AG08396 (cell line): ENCODE results near the gene OOSP4A.
"Not testable (repeated sequence)": the region's sequence is repeated elsewhere in the genome, so short reads cannot be mapped to it uniquely, and the experiment has no call there.

ENCODE experiments used
- DNase-seq: peaks from one replicate; pipeline ENCODE4 v3.0.0; 2012; ENCODE audit warnings: low spot score, mixed read lengths

Gene OOSP4A

DNA sequence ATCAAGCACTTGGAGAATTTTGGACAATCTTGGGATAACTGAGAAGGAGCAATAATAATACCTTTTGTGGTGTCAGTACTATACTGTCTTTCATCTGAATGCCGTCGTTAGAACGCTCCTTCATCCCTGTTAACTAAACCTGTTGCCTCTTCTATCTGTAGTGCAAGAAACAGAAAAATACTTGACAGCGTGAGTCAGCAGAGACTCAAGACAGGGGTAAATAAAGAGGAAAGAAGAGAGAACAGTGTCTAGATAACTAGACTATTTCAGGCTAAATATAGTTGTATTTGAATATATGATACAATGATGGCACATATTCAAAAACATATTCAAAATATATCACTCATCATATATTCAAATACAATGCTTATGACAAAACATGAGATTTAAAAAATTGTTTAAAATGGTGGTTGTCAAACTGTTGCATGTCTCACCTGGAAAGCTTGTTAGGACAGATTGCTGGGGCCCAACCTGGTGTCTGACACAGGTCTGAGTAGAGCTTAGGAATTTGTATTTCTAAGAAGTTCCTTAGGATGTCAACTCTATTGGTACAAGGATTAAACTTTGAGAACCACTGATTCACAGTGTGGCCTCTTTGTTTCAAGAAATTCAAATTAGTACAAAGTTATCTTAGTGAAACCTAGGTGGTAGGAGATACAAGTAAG is 17.4 kb downstream of the OOSP4A start:
- no peak for DNase-seq

DNA sequence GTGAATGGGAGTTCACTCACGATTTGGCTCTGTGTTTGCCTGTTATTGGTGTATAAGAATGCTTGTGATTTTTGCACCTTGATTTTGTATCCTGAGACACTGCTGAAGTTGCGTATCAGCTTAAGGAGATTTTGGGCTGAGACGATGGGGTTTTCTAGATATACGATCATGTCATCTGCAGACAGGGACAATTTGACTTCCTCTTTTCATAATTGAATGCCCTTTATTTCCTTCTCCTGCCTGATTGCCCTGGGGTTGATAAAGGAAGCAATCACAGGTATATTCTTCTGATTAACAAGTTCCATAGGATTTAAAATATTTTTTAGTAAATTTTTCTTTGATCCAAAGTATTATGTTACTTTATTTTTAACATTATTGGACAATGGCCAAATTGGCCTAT is 18.2 kb downstream of the OOSP4A start:
- DNase-seq: not testable (repeated sequence)

DNA sequence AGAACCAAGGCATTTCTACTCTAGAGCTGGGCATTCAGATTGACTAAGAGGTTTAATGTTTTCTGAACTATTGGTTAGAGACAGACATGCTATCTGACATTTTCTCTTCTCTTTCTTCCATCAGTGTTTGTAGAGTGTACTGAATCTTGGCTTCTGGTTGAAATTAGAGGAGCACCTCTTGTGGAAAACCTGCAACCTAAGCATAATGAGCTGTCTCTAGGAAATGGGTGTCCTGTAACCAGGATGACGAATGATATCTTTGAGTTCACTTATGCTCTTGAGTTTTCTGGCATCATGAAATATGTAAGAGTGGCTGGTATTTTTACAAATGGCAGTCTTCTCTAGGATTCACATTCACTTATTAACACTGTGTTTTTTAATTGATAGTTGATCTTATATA is 19.4 kb downstream of the OOSP4A start:
- no peak for DNase-seq

DNA sequence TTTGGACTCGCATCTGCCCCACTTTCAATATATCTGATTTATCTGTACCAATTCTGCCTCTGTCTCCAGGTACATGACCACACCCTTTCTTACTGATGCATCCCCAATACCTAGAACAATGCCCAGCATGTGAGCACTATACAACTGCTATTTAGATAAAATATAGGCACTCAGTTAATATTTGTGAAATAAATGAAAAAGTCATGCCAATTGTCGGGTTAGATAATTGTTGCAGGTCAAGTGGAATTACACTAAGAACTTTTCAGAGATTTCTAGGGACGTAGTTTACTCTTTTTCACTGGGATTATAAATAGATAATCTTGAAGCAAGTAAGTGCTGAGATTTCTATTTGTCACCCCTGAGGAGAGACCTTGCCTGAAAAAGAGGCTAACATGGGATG is 20.5 kb downstream of the OOSP4A start:
- DNase-seq: no peak

DNA sequence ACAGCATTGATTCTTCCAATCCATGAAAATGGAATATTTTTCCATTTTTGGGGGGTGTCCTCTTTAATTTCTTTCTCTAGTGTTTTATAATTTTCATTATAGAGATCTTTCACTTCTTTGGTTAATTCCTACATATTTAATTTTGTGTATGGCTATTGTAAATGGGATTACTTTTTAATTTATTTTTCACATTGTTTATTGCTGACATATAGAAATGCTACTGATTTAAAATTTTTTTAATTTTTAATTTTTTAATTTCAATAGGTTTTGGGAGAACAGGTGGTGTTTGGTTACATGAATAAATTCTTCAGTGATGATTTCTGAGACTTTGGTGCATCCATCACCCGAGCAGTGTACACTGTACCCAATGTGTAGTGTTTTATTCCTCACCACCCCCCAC is 26.6 kb downstream of the OOSP4A start:
- DNase-seq: no peak

DNA sequence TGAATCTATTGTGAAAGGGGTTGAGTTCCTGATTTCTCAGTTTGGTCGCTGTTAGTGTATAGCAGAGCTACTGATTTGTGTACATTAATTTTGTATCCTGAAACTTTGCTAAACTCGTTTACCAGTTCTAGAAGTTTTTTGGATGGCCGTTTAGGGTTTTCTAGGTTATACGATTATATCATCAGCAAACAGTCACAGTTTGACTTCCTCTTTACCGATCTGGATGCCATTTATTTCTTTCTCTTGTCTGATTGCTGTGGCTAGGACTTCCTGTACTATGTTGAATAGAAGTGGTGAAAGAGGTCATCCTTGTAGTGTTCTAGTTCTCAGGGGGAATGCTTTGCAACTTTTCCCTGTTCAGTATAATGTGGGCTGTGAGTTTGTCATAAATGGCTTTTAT is 28.6 kb downstream of the OOSP4A start:
- no peak for DNase-seq

DNA sequence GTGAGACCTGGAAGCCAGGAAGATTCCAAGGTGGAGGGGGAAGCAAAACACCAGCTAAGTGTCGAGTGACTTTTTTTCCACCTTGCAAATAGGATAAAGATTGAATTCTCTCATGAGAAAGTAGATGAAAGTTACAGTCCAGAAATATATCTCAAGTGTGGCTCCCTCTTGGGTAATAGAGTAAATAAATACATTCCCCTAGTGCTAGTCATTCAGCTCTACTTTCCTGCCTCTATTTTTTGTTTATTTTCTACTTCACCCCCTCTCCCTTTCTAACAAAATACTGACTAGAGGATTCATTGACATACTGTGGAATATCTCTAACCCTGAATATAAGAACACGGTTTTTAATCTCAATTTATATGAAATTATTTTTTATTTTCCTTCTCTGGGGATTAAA is 34.0 kb downstream of the OOSP4A start:
- DNase-seq: no peak

DNA sequence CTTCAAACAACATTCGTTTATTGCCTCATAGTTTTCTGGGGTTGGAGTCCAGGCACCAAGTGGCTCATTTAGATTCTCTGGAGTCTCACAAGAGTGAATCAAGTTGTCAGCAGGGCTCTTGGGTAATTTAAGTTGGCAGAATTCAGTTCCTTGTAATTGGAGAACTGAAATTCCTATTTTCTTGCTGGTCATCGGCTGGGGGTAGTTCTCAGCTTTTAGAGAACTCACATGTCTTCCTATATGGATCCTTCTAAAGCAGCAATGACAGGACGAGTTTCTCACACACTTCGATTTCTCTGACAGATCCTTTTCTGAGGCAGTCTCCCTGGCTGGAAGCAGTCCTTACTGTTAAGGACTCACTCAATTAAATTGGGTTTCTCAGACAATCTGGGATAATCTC is 35.9 kb downstream of the OOSP4A start:
- DNase-seq: no peak

DNA sequence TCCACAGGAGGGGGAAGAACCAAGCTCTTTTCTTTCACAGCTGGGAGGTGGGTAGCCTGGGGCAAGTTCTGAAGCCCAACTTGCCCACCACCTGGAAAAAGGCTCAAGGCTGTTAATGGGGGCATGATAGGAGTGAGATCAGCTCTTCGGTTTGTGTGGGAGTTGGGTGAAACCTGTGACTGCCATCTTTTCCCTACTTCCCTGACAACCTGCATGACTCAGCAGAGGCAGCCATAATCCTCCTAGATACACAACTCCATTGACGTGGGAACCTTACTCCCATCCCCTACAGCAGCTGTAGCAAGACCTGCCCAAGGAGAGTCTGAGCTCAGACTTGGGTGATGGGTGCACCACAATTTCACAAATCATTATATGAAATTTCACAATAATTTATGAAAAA is 39.9 kb downstream of the OOSP4A start:
- DNase-seq: no peak

DNA sequence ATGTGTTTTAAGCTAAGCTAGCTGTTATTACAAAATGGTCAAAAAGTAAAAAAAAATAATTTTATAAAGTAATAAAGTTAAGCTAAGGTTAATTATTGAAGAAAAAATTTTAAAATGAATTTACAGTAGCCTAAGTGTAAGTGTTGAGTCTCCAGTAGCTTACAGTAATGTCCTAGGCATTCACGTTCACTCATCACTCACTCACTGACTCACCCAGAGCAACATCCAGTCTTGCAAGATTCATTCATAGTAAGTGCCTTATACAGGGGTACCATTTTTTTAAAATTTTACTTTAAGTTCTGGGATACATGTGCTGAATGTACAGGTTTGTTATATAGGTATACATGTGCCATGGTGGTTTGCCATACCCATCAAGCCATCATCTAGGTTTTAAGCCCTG is 41.5 kb downstream of the OOSP4A start:
- DNase-seq: no peak

DNA sequence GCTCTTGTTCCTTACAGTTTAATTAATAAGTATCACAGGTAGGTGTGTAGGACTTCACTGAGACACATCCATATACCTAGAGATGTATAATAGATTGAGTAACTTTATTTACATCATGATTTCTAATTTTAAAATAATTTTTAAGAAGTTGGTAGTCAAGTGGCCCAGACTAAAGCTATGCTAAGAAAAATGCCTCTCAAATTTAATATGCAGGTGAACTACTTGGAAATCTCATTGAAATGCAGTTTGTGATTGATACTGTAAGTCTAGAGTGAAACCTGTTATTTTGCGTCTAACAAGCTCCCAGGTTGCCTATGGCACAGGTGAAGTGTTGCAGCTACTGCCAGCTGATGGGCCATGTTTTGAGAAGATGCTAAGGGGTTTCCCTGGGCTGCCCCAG is 53.0 kb downstream of the OOSP4A start, which contains the start of gene OOSP4B:
TSS of gene OOSP4B (plus strand) at position 301 of the 400 bp plus-strand sequence.
- DNase-seq: no peak

DNA sequence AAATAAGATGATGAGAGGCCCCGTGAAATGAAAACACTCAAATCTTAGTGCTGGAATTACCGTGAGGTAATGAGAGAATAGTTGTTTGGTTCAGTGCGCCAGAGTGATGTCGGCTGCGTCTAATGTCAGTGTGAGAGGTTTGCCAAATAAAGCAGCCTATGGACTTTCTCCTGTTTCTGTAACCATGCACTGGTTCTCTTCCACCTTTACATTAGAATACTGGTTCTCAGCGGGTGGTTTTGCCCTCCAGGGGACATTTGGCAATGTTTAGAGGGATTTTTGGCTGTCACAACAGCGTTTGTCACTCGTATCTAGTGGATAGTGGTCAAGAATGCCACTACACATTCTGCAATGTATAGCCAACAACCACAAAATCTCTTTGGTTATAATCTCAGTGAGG is 54.2 kb downstream of the OOSP4A start:
- no peak for DNase-seq
